ENCODE results near the gene FAM156B. TPM values are rescaled to one million over a fixed set of nuclear protein-coding genes. Genes with fewer than 3 reads are reported as not detected.
"Not testable (repeated sequence)": the region's sequence is repeated elsewhere in the genome, so short reads cannot be mapped to it uniquely, and the experiment has no call there.

The FAM156B gene
- total RNA-seq, result 21.9 TPM

DNA sequence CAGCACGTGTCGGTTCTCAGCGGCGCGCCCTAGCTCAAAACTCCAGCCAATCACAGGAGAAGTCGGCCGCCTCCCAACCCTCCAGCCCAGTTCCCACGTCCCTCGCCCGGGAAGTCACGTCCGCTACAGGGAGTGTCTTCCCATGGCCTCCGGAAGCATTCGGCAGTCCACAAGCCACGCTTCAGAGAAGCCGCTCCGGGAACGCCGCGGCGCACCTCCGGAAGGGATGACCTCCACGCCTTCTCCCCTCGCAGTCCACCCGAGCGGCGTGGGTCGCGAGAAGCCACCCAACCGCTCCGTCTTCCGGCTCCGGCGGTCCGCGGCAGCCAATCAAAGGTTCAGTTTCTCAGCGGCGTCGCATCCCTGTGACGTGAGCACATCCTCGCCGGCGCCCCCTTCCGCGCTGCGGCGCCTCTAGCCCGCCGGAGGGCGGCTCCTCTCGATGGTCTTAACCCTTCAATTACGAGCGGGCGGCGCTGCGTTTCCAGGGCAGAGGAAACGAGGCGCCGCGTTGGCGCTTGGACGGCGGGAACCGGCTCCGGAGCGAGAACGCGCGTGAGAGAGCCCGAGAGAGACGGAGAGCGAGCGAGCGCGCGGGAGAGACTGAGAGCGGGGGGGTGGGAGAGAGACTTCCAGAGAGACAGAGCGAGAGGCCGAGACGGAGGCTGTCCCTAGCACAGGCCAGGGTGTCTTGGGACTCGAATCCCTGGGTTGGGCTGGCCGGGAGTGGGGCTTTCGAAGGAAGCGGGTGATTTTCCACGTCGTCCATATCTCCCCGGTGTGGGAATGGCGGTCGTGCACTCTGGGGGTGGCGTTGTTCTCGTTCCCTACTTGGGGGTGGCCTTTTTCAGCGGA is at the start of gene FAM156B:
TSS of gene FAM156B (plus strand) at position 476 of the 855 bp plus-strand sequence. CDS start 9,896 bp downstream, outside the sequence.
- H3K27ac ChIP-seq (ENCODE audit: low read depth, low read length); H3K36me3 ChIP-seq (ENCODE audit: control insufficient read depth in 3 of 3, insufficient read depth in 3 of 3, low read length in 3 of 3); H3K4me1 ChIP-seq (ENCODE audit: control insufficient read depth in 3 of 3, insufficient read depth in 3 of 3, low read length in 3 of 3); H3K4me3 ChIP-seq (ENCODE audit: low read length in 3 of 3); H3K9me3 ChIP-seq (ENCODE audit: control insufficient read depth in 3 of 3, low read length in 3 of 3); H3K9ac ChIP-seq (ENCODE audit: low read depth in 1 of 3, low read length in 3 of 3); H3K27me3 ChIP-seq (ENCODE audit: control insufficient read depth in 3 of 3, insufficient read depth in 3 of 3, low read length in 3 of 3): not testable (repeated sequence)

GRCh38 chrX:52852110-52852860 is 44.8 kb upstream of the FAM156B start:
- no peaks in the 10 kb centered on the region for H3K9me3 ChIP-seq (ENCODE audit: control insufficient read depth in 3 of 3, low read length in 3 of 3)
- H3K36me3 ChIP-seq (ENCODE audit: control insufficient read depth in 3 of 3, insufficient read depth in 3 of 3, low read length in 3 of 3), result no peaks in the 10 kb centered on the region
- no peaks in the 10 kb centered on the region for H3K4me1 ChIP-seq (ENCODE audit: control insufficient read depth in 3 of 3, insufficient read depth in 3 of 3, low read length in 3 of 3)
- peaks cover 0 to 23% (median 3%) of the 10 kb centered on the region in 3 donors for H3K27me3 ChIP-seq (ENCODE audit: control insufficient read depth in 3 of 3, insufficient read depth in 3 of 3, low read length in 3 of 3)
- no peak overlapping the region for H3K27ac ChIP-seq (ENCODE audit: low read depth, low read length)
- H3K9ac ChIP-seq (ENCODE audit: low read depth in 1 of 3, low read length in 3 of 3), result no peak overlapping the region
- no peak overlapping the region for H3K4me3 ChIP-seq (ENCODE audit: low read length in 3 of 3)

DNA sequence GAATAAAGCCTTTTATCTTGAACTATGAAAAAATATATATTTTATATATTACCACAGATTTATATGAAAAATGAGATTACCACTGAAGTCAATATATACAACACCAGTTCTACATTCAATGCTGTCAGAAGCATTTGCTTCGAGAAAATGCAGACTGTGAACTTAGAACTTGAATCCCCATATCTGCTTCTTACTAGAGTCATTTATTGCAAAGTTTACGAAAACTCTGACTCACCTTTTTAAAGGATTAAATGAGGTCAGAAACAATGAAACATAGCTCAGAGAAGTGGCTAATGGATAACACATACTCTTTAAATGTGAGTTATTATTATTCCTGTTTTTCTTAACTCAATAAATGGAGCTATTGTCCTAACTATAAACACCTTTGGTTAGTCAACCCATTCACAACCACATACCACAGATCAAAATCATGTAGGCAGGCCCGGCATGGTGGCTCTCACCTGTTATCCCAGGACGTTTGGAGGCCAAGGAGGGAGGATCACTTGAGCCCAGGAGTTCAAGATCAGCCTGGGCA is 40.1 kb upstream of the FAM156B start:
- H3K4me1 ChIP-seq (ENCODE audit: control insufficient read depth in 3 of 3, insufficient read depth in 3 of 3, low read length in 3 of 3); H3K9me3 ChIP-seq (ENCODE audit: control insufficient read depth in 3 of 3, low read length in 3 of 3); H3K9ac ChIP-seq (ENCODE audit: low read depth in 1 of 3, low read length in 3 of 3); H3K36me3 ChIP-seq (ENCODE audit: control insufficient read depth in 3 of 3, insufficient read depth in 3 of 3, low read length in 3 of 3); H3K4me3 ChIP-seq (ENCODE audit: low read length in 3 of 3); H3K27ac ChIP-seq (ENCODE audit: low read depth, low read length): not testable (repeated sequence)
- peaks cover 0 to 19% (median 0%) of the 10 kb centered on the region in 3 donors for H3K27me3 ChIP-seq (ENCODE audit: control insufficient read depth in 3 of 3, insufficient read depth in 3 of 3, low read length in 3 of 3)

DNA sequence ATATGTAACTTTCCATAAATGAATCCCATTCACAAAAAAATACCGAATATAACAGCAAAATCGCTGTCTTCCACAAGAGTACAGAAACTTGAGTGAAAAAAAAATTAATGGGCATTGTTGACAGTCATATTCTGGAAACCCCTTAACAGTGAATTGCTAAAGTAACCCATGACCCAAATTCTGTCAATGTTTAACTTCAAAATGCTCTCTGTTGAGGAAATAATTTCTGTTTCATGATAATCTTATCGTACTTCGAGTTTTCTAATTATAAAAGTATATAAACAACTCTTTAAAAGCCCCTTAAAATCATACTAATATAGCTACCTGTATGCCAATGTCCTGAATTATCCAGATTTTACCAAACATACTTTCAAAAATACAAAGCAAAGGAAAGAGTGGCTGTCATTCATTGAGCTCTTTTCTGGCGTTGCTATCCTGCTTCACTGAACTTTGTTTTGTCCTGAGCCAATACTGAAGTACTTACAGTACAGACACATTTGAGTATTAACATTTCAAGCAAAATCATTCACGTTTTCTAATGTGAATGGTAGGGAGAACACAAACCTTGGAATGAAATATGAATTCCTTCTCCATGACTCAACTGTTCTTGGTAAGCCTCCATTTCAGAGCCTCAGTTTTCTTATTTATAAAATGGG is 31.7 kb upstream of the FAM156B start:
- Histone ChIP-seq H3K9ac (ENCODE audit: low read depth in 1 of 3, low read length in 3 of 3) (no peak overlapping the region), H3K4me1 (ENCODE audit: control insufficient read depth in 3 of 3, insufficient read depth in 3 of 3, low read length in 3 of 3) (no peaks in the 10 kb centered on the region), H3K27me3 (ENCODE audit: control insufficient read depth in 3 of 3, insufficient read depth in 3 of 3, low read length in 3 of 3) (peaks cover 0 to 12% (median 0%) of the 10 kb centered on the region in 3 donors), H3K27ac (ENCODE audit: low read depth, low read length) (no peak overlapping the region), H3K36me3 (ENCODE audit: control insufficient read depth in 3 of 3, insufficient read depth in 3 of 3, low read length in 3 of 3) (no peaks in the 10 kb centered on the region), H3K4me3 (ENCODE audit: low read length in 3 of 3) (no peak overlapping the region), H3K9me3 (ENCODE audit: control insufficient read depth in 3 of 3, low read length in 3 of 3) (no peaks in the 10 kb centered on the region)

GRCh38 chrX:52867610-52868348 is 29.4 kb upstream of the FAM156B start, which contains the start of gene XAGE3:
XAGE3 (minus strand) TSS chrX:52868083; CDS start chrX:52867133, 950 bp downstream.
- peaks cover 0 to 10% (median 0%) of the 10 kb centered on the region in 3 donors for H3K27me3 ChIP-seq (ENCODE audit: control insufficient read depth in 3 of 3, insufficient read depth in 3 of 3, low read length in 3 of 3)
- H3K9me3 ChIP-seq (ENCODE audit: control insufficient read depth in 3 of 3, low read length in 3 of 3), result no peaks in the 10 kb centered on the region
- H3K4me3 ChIP-seq (ENCODE audit: low read length in 3 of 3), result no peak within 1 kb of the TSS
- H3K9ac ChIP-seq (ENCODE audit: low read depth in 1 of 3, low read length in 3 of 3), result no peak within 1 kb of the TSS
- H3K27ac ChIP-seq (ENCODE audit: low read depth, low read length), result no peak within 1 kb of the TSS
- H3K4me1 ChIP-seq (ENCODE audit: control insufficient read depth in 3 of 3, insufficient read depth in 3 of 3, low read length in 3 of 3), result no peaks in the 10 kb centered on the region
- no peaks in the 10 kb centered on the region for H3K36me3 ChIP-seq (ENCODE audit: control insufficient read depth in 3 of 3, insufficient read depth in 3 of 3, low read length in 3 of 3)

- H3K27me3 ChIP-seq (ENCODE audit: control insufficient read depth in 3 of 3, insufficient read depth in 3 of 3, low read length in 3 of 3), result peaks cover 0 to 16% (median 0%) of the 10 kb centered on the region in 3 donors
- no peaks in the 10 kb centered on the region for H3K9me3 ChIP-seq (ENCODE audit: control insufficient read depth in 3 of 3, low read length in 3 of 3)
- H3K9ac ChIP-seq (ENCODE audit: low read depth in 1 of 3, low read length in 3 of 3), result no peak overlapping the region
- H3K27ac ChIP-seq (ENCODE audit: low read depth, low read length), result no peak overlapping the region
- H3K4me3 ChIP-seq (ENCODE audit: low read length in 3 of 3), result no peak overlapping the region
- H3K36me3 ChIP-seq (ENCODE audit: control insufficient read depth in 3 of 3, insufficient read depth in 3 of 3, low read length in 3 of 3), result no peaks in the 10 kb centered on the region
- H3K4me1 ChIP-seq (ENCODE audit: control insufficient read depth in 3 of 3, insufficient read depth in 3 of 3, low read length in 3 of 3), result no peaks in the 10 kb centered on the region
Observed at GRCh38 chrX:52870046-52870445, 27.1 kb upstream of the FAM156B start.

DNA sequence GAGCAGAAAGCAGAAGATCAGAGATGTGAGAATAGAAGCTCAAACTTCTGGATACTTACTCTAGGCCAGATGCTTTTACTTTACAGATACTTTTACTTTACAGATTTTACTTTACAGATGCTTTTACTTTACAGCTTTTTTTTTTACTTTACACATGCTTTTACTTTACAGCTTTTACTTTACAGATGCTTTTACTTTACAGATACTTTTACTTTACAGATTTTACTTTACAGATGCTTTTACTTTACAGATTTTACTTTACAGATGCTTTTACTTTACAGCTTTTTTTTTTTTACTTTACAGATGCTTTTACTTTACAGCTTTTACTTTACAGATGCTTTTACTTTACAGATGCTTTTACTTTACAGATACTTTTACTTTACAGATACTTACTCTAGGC is 23.3 kb upstream of the FAM156B start:
- H3K36me3 ChIP-seq (ENCODE audit: control insufficient read depth in 3 of 3, insufficient read depth in 3 of 3, low read length in 3 of 3); H3K9me3 ChIP-seq (ENCODE audit: control insufficient read depth in 3 of 3, low read length in 3 of 3); H3K9ac ChIP-seq (ENCODE audit: low read depth in 1 of 3, low read length in 3 of 3); H3K4me1 ChIP-seq (ENCODE audit: control insufficient read depth in 3 of 3, insufficient read depth in 3 of 3, low read length in 3 of 3); H3K4me3 ChIP-seq (ENCODE audit: low read length in 3 of 3); H3K27ac ChIP-seq (ENCODE audit: low read depth, low read length): not testable (repeated sequence)
- peaks cover 0 to 16% (median 0%) of the 10 kb centered on the region in 3 donors for H3K27me3 ChIP-seq (ENCODE audit: control insufficient read depth in 3 of 3, insufficient read depth in 3 of 3, low read length in 3 of 3)

DNA sequence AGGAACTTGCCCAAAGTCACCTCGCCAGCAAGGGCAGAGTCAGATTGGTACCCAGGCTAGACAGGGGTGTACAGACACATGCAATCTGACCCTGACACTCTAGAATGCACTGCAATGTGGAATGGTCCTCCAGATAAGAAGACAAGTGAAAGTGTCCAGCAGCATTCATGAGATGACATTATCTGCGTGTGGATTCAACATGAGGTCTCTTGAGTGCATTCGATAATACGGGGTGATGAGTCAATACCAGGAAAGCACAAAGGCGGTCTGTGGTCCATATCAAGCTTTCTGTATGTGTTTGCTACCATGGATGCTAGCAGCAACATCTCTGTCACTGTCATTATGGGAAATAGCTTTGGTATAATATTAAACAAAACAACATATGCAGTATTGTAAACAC is 22.5 kb upstream of the FAM156B start:
- no peaks in the 10 kb centered on the region for H3K4me1 ChIP-seq (ENCODE audit: control insufficient read depth in 3 of 3, insufficient read depth in 3 of 3, low read length in 3 of 3)
- no peak overlapping the region for H3K9ac ChIP-seq (ENCODE audit: low read depth in 1 of 3, low read length in 3 of 3)
- no peak overlapping the region for H3K27ac ChIP-seq (ENCODE audit: low read depth, low read length)
- H3K4me3 ChIP-seq (ENCODE audit: low read length in 3 of 3), result no peak overlapping the region
- peaks cover 0 to 16% (median 0%) of the 10 kb centered on the region in 3 donors for H3K27me3 ChIP-seq (ENCODE audit: control insufficient read depth in 3 of 3, insufficient read depth in 3 of 3, low read length in 3 of 3)
- H3K9me3 ChIP-seq (ENCODE audit: control insufficient read depth in 3 of 3, low read length in 3 of 3), result no peaks in the 10 kb centered on the region
- no peaks in the 10 kb centered on the region for H3K36me3 ChIP-seq (ENCODE audit: control insufficient read depth in 3 of 3, insufficient read depth in 3 of 3, low read length in 3 of 3)

DNA sequence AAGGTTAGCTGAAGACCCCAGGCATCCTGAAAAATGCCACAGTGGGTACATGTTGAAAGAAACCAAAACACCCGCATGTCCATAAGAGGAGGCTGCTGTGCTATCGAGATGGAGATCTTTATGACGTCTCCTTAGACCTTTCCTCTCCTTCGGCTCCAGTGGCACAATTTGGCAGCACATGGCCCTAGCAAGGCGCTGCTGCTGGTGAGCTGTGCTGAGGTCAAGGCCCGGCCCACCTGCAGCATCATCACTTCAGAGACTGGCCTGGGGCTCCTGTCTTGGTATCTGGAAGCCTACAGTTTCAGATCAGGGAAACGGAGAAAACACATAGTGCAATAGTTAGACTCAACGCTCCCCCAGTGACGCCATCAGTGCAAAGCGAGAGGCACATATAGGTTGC is 21.7 kb upstream of the FAM156B start:
- H3K9ac ChIP-seq (ENCODE audit: low read depth in 1 of 3, low read length in 3 of 3); H3K4me1 ChIP-seq (ENCODE audit: control insufficient read depth in 3 of 3, insufficient read depth in 3 of 3, low read length in 3 of 3); H3K4me3 ChIP-seq (ENCODE audit: low read length in 3 of 3); H3K36me3 ChIP-seq (ENCODE audit: control insufficient read depth in 3 of 3, insufficient read depth in 3 of 3, low read length in 3 of 3); H3K9me3 ChIP-seq (ENCODE audit: control insufficient read depth in 3 of 3, low read length in 3 of 3); H3K27ac ChIP-seq (ENCODE audit: low read depth, low read length): not testable (repeated sequence)
- peaks cover 0 to 14% (median 0%) of the 10 kb centered on the region in 3 donors for H3K27me3 ChIP-seq (ENCODE audit: control insufficient read depth in 3 of 3, insufficient read depth in 3 of 3, low read length in 3 of 3)

Data from skeletal muscle tissue (tissue), 4 donors.